Activated CD4-positive, CD25-positive, alpha-beta regulatory T cell treated with anti-CD3 and anti-CD28 coated beads, Interleukin-2, amount 50 U/mL, for 72 hours (primary cell): ENCODE results near the gene TIAL1.
"Not testable (repeated sequence)": the region's sequence is repeated elsewhere in the genome, so short reads cannot be mapped to it uniquely, and the experiment has no call there.

Source experiments
- DNase-seq: peaks from one replicate; pipeline ENCODE4 v3.0.0; 2021

Gene TIAL1

GRCh38 chr10:119596537-119597404 lies at the start of gene TIAL1:
Gene TIAL1, minus strand, starts transcription at chr10:119596964. Its CDS starts 499 bp downstream, at chr10:119596465.
- DNase-seq: peak; percentile 87

GRCh38 chr10:119644994-119645393 lies 48.2 kb upstream of the TIAL1 start:
- DNase-seq: no peak

- no peak for DNase-seq
These were observed 47.5 kb upstream of the TIAL1 start for GRCh38 chr10:119644205-119644814.

DNA sequence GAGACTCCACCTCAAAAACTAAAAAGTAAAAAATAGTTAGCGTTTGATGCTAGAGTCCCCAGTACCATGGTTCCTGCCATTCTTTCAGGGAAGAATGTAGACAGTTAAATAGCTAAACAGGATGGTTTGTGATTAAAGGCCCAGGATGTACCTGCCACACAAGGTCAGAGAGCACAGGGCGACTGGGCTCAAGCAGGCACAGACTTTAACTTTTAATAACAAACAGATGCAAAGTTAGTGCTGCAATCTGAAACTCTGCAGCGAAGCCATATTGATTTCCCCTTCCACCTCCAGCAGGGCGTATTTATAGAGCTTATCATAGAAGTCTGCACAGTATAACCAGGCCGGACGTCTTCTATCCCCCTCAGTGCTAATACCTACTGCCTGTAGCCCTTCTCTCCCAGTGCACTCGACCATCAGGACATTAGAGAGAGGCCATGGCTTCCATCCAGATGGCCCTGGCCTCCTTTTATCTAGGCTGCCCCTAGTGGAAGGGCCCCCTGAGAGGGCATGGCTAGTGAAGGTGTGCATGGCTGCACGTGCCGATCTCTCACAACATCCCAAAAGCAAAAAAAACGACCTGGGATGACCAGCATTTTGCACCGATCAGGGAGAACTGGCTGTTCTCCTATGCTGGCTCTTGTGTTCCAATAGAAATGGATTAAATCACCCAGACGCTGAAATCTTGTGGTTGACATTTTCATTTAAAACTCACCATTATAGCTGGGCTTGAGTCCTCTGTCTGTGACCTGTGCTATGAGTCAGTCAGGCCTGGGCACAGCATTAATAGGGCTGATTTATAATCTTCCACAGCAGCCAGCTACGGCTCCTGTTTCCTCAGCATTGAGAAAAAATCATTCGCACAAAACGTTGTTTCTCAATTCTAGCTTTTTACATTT lies 46.8 kb upstream of the TIAL1 start:
- no peak for DNase-seq

- DNase-seq: no peak
These were observed 45.9 kb upstream of the TIAL1 start for GRCh38 chr10:119642556-119643111.

DNA sequence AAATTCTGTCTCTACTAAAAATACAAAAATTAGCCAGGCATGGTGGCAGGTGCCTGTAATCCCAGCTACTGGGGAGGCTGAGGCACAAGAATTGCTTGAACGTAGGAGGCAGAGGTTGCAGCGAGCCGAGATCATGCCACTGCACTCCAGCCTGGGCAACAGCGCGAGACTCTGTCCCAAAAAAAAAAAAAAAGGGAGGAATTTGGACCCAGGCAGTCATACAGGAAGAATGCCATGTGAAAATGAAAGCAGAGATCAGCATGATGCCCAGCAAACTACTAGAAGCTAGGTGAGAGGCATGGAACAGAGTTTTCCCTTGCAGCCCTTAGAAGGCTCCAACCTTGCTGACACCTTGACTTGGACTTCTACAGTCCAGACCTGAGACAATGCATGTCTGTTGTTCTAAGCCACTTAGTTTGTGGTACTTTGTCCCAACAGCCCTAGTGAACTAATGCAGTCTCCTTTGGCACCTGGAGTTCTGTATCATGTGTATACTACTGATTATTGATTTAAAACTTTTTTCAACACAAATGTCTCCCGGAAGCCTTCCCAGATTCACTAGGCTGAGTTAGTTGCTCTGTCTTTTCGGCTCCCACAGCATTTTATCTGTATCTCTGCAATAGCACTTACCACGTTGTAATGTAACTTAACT lies 44.2 kb upstream of the TIAL1 start:
- no peak for DNase-seq

GRCh38 chr10:119640384-119640783 lies 43.6 kb upstream of the TIAL1 start:
- DNase-seq: no peak

- no peak for DNase-seq
These were observed 42.2 kb upstream of the TIAL1 start for GRCh38 chr10:119638982-119639381.

DNA sequence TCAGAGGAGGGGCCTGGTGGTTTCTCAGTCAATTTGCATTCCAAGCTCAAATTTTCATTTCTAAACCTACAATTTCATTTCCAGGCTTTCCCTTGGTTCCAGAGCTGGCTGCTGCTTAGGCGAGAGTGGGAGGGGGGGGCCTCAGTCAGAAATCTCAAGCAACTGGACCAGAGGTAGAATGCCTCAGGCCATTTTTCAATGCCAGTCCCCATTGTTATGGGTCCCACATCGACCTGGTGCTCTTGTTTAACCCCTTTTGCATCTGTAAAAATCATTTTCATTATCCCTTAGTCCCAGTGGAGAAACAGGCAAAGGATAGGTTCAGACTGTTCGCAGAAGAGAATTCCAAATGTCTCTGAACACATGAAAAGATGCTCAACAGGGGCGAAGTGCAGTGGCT lies 40.9 kb upstream of the TIAL1 start:
- no peak for DNase-seq

GRCh38 chr10:119634219-119634544 lies 37.4 kb upstream of the TIAL1 start:
- no peak for DNase-seq

GRCh38 chr10:119633538-119634218 lies 36.9 kb upstream of the TIAL1 start:
- DNase-seq: no peak

- no peak for DNase-seq
These were observed 33.5 kb upstream of the TIAL1 start for GRCh38 chr10:119630300-119630699.

- no peak for DNase-seq
These were observed 29.0 kb upstream of the TIAL1 start for GRCh38 chr10:119625570-119626280.

DNA sequence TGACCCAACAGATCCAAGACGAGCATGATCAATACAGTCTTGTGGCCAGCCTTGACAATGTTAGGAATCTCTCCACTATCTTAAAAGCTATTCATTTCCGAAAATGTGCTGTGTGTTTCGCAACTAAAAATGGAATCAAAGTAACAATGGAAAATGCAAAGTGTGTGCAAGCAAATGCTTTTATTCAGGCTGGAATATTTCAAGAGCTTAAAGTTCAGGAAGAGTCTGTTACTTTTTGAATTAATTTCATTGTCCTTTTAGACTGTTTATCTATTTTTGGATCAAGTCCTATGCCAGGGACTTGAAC lies 24.3 kb upstream of the TIAL1 start:
- DNase-seq: no peak

DNA sequence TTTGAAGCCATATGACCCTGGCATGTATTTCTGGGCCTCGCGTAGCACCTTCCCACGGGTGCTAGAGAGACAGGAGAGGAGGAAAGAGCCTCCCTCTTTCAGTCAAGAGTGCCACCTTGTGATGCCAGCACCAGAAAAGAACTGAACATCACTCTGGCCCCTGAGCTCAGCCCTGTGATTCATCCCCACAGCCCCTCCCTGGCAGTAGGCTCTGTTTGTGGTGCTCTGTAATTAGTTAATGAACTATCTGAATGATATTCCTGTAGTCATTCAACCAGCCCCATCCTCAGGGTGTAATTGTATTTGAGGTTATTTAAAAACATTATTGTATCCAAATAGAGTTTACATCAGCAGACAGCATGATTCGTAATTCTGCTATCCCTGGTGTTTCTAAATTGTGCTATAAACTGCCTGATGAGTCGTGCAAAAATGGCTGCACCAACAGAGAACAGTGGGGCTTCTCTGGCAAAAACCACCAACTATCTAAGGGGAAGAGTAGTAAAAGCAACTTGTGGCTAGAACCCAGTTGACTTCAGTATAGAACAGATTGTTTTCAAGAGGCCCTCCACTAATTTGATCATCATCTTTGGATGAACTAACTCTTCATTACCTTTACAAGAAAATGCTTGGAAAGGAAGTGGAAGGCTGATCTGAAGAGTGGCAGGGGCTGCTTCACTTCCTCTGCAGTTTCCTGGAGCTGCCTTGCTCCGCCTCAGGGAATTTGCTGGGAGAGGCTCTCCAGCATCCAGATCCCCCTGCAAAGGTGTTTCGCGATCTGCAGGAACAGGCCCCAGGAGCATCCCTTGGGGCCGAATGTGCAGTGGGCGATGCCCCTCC lies 23.7 kb upstream of the TIAL1 start:
- no peak for DNase-seq

GRCh38 chr10:119619811-119620210 lies 23.0 kb upstream of the TIAL1 start:
- not testable (repeated sequence) for DNase-seq

DNA sequence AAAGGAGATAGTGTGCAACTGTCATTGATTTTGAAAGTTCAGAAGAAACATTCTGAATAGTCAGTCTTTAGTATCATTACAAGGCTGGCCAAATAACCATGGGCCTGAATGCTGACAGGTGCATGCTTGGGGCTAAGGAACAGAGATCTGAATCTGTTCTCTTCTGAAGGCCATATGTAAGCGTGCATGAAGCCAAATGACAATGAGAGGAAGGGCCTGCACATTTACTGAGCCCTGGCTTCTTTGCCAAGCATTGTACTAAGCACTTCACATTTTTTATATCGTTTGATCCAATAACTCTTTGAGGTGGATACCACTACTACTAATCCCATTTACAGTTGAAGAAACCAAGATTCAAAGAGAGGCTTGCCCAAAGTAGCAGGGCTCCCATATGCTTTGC lies 22.5 kb upstream of the TIAL1 start:
- no peak for DNase-seq

GRCh38 chr10:119616882-119617570 lies 20.3 kb upstream of the TIAL1 start:
- DNase-seq: no peak

DNA sequence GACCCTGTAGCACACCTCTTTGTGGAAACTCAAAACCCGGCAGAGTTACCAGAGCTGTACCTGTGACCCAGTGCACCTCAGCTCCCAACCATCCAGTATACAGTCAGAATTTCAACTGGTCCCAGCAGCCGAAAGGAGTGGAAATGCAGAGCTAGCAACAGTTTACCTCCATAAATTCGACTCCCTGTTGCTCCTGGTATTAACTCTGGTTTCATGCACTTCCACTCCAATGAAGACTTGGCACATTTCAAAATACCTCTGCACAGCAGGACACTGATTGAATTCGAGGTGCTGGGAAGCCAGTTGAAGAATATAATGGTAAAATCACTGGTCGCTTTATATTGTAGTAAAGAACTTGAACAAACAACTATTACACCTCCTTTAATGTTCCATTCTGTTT lies 17.9 kb upstream of the TIAL1 start:
- no peak for DNase-seq

- no peak for DNase-seq
These were observed 17.0 kb upstream of the TIAL1 start for GRCh38 chr10:119613741-119614140.
